Lung (tissue), 12 donors: ENCODE results near the gene PLIN5. TPM values are rescaled to one million over a fixed set of nuclear protein-coding genes. Genes with fewer than 3 reads are reported as not detected.
A peak's percentile ranks its signal among the peaks of the same experiment; 100 is the strongest.

ENCODE experiments used
- ATAC-seq: fragments of 200-7000 bp; cut with Tn5 transposase; one replicate; pipeline ENCODE4 v1.9.1; 2020; ENCODE audit warnings: moderate number of reproducible peaks; ENCODE audit not compliant: insufficient read depth, low FRiP score
- DNase-seq, 3 donors: peaks; one replicate each; pipeline ENCODE4 v3.0.0-alpha.2; 2013 to 2017
- H3K27ac ChIP-seq, 2 donors: one replicate each; pipeline ENCODE4 v1.5.1; 2013; ENCODE audit warnings: mild to moderate bottlenecking in 2 of 2, moderate library complexity in 2 of 2, control low read depth in 1 of 2, inconsistent platforms in 1 of 2, low read depth in 1 of 2, low read length in 1 of 2
- H3K27me3 ChIP-seq, 3 donors: one replicate each; pipeline ENCODE4 v1.5.1; 2013; ENCODE audit warnings: low read length in 2 of 3; ENCODE audit not compliant: control insufficient read depth in 3 of 3, insufficient read depth in 3 of 3
- H3K36me3 ChIP-seq, 4 donors: one replicate each; pipeline ENCODE4 v1.5.1; 2013; ENCODE audit warnings: low read length in 4 of 4, mild to moderate bottlenecking in 1 of 4, moderate library complexity in 1 of 4; ENCODE audit not compliant: control insufficient read depth in 4 of 4, insufficient read depth in 4 of 4
- H3K4me1 ChIP-seq, 5 donors: one replicate each; pipeline ENCODE4 v1.5.1; 2013; ENCODE audit warnings: low read length in 5 of 5, mild to moderate bottlenecking in 2 of 5, moderate library complexity in 1 of 5; ENCODE audit not compliant: control insufficient read depth in 5 of 5, insufficient read depth in 5 of 5
- H3K4me3 ChIP-seq: one replicate; pipeline ENCODE4 v1.5.1; 2013; ENCODE audit warnings: mild to moderate bottlenecking, control low read depth, moderate library complexity
- H3K9ac ChIP-seq, 2 donors: one replicate each; pipeline ENCODE4 v1.5.1; 2013; ENCODE audit warnings: low read length in 2 of 2, control low read depth in 1 of 2; ENCODE audit not compliant: insufficient read depth in 1 of 2
- H3K9me3 ChIP-seq, 4 donors: one replicate each; pipeline ENCODE4 v1.5.1; 2013; ENCODE audit warnings: low read length in 3 of 4, mild to moderate bottlenecking in 1 of 4, moderate library complexity in 1 of 4; ENCODE audit not compliant: control insufficient read depth in 4 of 4, insufficient read depth in 3 of 4
- CTCF ChIP-seq: IDR thresholded peaks from 2 replicates; pipeline ENCODE4 v1.5.1; 2012; ENCODE audit warnings: mild to moderate bottlenecking; ENCODE audit errors: control extremely low read depth, extremely low read depth
- WGBS, 2 donors: extraction: QIAGEN DNeasy Blood & Tissue Kit; methylation state at CpG; one replicate each; pipeline ENCODE4 v1.1.7; 2013; 5-methylcytosine and 5-hydroxymethylcytosine counted together
- polyA plus RNA-seq, 2 donors: library from polyadenylated mRNA; stranded (reverse); fragments of 200-250 nt; gene quantifications; one replicate each; pipeline ENCODE4 v1.2.1, GENCODE V29; 2013
- total RNA-seq, 2 donors: library from RNA; depleted of rRNA in 1 of 2; stranded (reverse); fragments of >200 nt in 1 of 2; gene quantifications; one replicate each; pipeline ENCODE4 v1.2.1, GENCODE V29; 2014 to 2021
- donor health status: control.
- donor health status: control.
- donor health status: Bipolar disorder and iron deficiency.
- donor health status: healthy.
- donor health status: DM: yes; HTN: yes; CAD: no.

The PLIN5 gene
- total and polyA plus RNA-seq, 4 donors: 7.5 to 37.3 (median 24.5) TPM

GRCh38 chr19:4508698-4509097 is 26.3 kb downstream of the PLIN5 start:
- no peak overlapping the region for H3K27ac ChIP-seq
- H3K27me3 ChIP-seq: no peaks in the 10 kb centered on the region
- TF ChIP-seq CTCF: no peak
- no peaks in the 10 kb centered on the region for H3K9me3 ChIP-seq
- H3K36me3 ChIP-seq: peaks cover 0 to 15% (median 3%) of the 10 kb centered on the region in 4 donors
- no peak overlapping the region for H3K4me3 ChIP-seq
- H3K9ac ChIP-seq: no peak overlapping the region
- H3K4me1 ChIP-seq: no peaks in the 10 kb centered on the region
- DNase-seq (no peak), ATAC-seq (no peak)
- 92 to 94% methylated on average over 20 to 21 of the region's 21 CpGs for WGBS, 2 donors

GRCh38 chr19:4507804-4508203 is 27.2 kb downstream of the PLIN5 start:
- no peak overlapping the region for H3K4me3 ChIP-seq
- DNase-seq (no peak), ATAC-seq (no peak)
- no peak for TF ChIP-seq CTCF
- H3K27me3 ChIP-seq: no peaks in the 10 kb centered on the region
- peaks cover 0 to 24% (median 3%) of the 10 kb centered on the region in 4 donors for H3K36me3 ChIP-seq
- no peaks in the 10 kb centered on the region for H3K9me3 ChIP-seq
- H3K9ac ChIP-seq: no peak overlapping the region
- 84 to 85% methylated on average over 17 of the region's 17 CpGs for WGBS, 2 donors
- no peak overlapping the region for H3K27ac ChIP-seq
- H3K4me1 ChIP-seq: no peaks in the 10 kb centered on the region

GRCh38 chr19:4507150-4507452 is 27.9 kb downstream of the PLIN5 start:
- WGBS, 2 donors: 82 to 92% methylated on average over 12 of the region's 12 CpGs
- Histone ChIP-seq H3K4me3 (no peak overlapping the region), H3K27ac (no peak overlapping the region), H3K9me3 (no peaks in the 10 kb centered on the region), H3K9ac (no peak overlapping the region), H3K4me1 (no peaks in the 10 kb centered on the region), H3K36me3 (peaks cover 0 to 31% (median 3%) of the 10 kb centered on the region in 4 donors), H3K27me3 (no peaks in the 10 kb centered on the region)
- peak in 1 of 3 donors; percentile 16 for DNase-seq
- no peak for ATAC-seq
- no peak for TF ChIP-seq CTCF

- WGBS, 2 donors: 82 to 85% methylated on average over 17 of the region's 17 CpGs
- Histone ChIP-seq H3K4me1 (no peaks in the 10 kb centered on the region), H3K4me3 (no peak overlapping the region), H3K9me3 (no peaks in the 10 kb centered on the region), H3K36me3 (peaks cover 0 to 35% (median 3%) of the 10 kb centered on the region in 4 donors), H3K27ac (no peak overlapping the region), H3K27me3 (no peaks in the 10 kb centered on the region), H3K9ac (no peak overlapping the region)
- no peak for TF ChIP-seq CTCF
- no peak for ATAC-seq
- peak in 2 of 3 donors; percentile 9 to 11 for DNase-seq
Measured at GRCh38 chr19:4506449-4507149, 28.4 kb downstream of the PLIN5 start.
